GM23338 (cell line): Measurements from ENCODE around the gene ZNF804B. TPM values are rescaled to one million over a fixed set of nuclear protein-coding genes. Genes with fewer than 3 reads are reported as not detected.

Experiments used
- ATAC-seq: fragments of 200-7000 bp; cut with Tn5 transposase; 3 replicates; pipeline ENCODE4 v1.9.1; 2020
- DNase-seq: peaks from one replicate; pipeline ENCODE4 v3.0.0-alpha.2; 2015; ENCODE audit warnings: low spot score
- H2AFZ ChIP-seq: fragments of 200-600 bp; sonication (generic); 2 replicates; pipeline ENCODE4 v1.8.0; 2016; ENCODE audit warnings: antibody characterized with exemption, mild to moderate bottlenecking, moderate library complexity
- H3F3A ChIP-seq: fragments of 200-600 bp; sonication (generic); replicated peaks from 2 replicates; pipeline ENCODE4 v1.8.0; 2017; ENCODE audit warnings: antibody characterized with exemption, mixed run types, low read depth
- H3K27ac ChIP-seq: fragments of 200-600 bp; sonication (generic); 2 replicates; pipeline ENCODE4 v1.6.1; 2016; ENCODE audit warnings: low read depth
- H3K27me3 ChIP-seq: fragments of 200-600 bp; sonication (generic); 2 replicates; pipeline ENCODE4 v1.8.0; 2016; ENCODE audit warnings: mild to moderate bottlenecking, mixed run types, moderate library complexity; ENCODE audit not compliant: insufficient read depth
- H3K36me3 ChIP-seq: fragments of 200-600 bp; sonication (generic); 2 replicates; pipeline ENCODE4 v1.8.0; 2016; ENCODE audit warnings: mild to moderate bottlenecking; ENCODE audit not compliant: insufficient read depth
- H3K4me1 ChIP-seq: fragments of 200-600 bp; sonication (generic); 2 replicates; pipeline ENCODE4 v1.8.0; 2016; ENCODE audit warnings: mild to moderate bottlenecking, moderate library complexity; ENCODE audit not compliant: insufficient read depth
- H3K4me2 ChIP-seq: fragments of 200-600 bp; sonication (generic); 2 replicates; pipeline ENCODE4 v1.7.1; 2017; ENCODE audit warnings: mixed run types
- H3K4me3 ChIP-seq: fragments of 200-600 bp; sonication (generic); 2 replicates; pipeline ENCODE4 v1.6.1; 2016; ENCODE audit warnings: mixed run types
- H3K79me2 ChIP-seq: fragments of 200-600 bp; sonication (generic); replicated peaks from 2 replicates; pipeline ENCODE4 v1.8.0; 2017; ENCODE audit warnings: mild to moderate bottlenecking; ENCODE audit not compliant: insufficient read depth
- H3K9me2 ChIP-seq: fragments of 200-600 bp; sonication (generic); 2 replicates; pipeline ENCODE4 v1.8.0; 2017; ENCODE audit not compliant: insufficient read depth
- H4K20me1 ChIP-seq: fragments of 200-600 bp; sonication (generic); replicated peaks from 2 replicates; pipeline ENCODE4 v1.8.0; 2017; ENCODE audit warnings: mild to moderate bottlenecking; ENCODE audit not compliant: insufficient read depth
- H3K27ac Mint-ChIP-seq: 2 replicates; pipeline ENCODE4 v1.8.0; 2020; ENCODE audit warnings: inconsistent platforms, mild to moderate bottlenecking, moderate library complexity, mixed read lengths
- H3K27me3 Mint-ChIP-seq: 3 replicates; pipeline ENCODE4 v1.8.0; 2022; ENCODE audit warnings: low read depth, mild to moderate bottlenecking, moderate library complexity, mixed read lengths, inconsistent platforms; ENCODE audit not compliant: insufficient read depth, poor library complexity
- H3K36me3 Mint-ChIP-seq: 3 replicates; pipeline ENCODE4 v1.8.0; 2021; ENCODE audit warnings: low read depth, mild to moderate bottlenecking, inconsistent platforms, moderate library complexity, mixed read lengths
- H3K4me1 Mint-ChIP-seq: 3 replicates; pipeline ENCODE4 v1.8.0; 2020; ENCODE audit warnings: mild to moderate bottlenecking, inconsistent platforms, mixed read lengths
- H3K4me3 Mint-ChIP-seq: 3 replicates; pipeline ENCODE4 v1.8.0; 2021; ENCODE audit warnings: moderate library complexity, mild to moderate bottlenecking, inconsistent platforms, mixed read lengths
- H3K9me3 Mint-ChIP-seq: 3 replicates; pipeline ENCODE4 v1.8.0; 2020; ENCODE audit warnings: moderate library complexity, mild to moderate bottlenecking, inconsistent platforms, mixed read lengths
- CREB1 ChIP-seq: fragments of 250-450 bp; sonication (Bioruptor Pico); IDR thresholded peaks from 2 replicates; pipeline ENCODE4 v1.5.0; 2020; ENCODE audit warnings: low read depth, mild to moderate bottlenecking, moderate library complexity
- CTCF ChIP-seq, 2 experiments: fragments of 200-600 bp in 1 of 2; sonication (generic) in 1 of 2; conservative IDR thresholded peaks; 2 replicates each; pipeline versions ENCODE4 v1.5.1 to v1.6.1; 2016 to 2017; ENCODE audit warnings: antibody characterized with exemption in 2 of 2, low read depth in 2 of 2, mild to moderate bottlenecking in 2 of 2, moderate library complexity in 1 of 2
- ETS1 ChIP-seq: IDR thresholded peaks from 2 replicates; pipeline ENCODE4 v1.6.1; 2016; ENCODE audit warnings: antibody characterized with exemption
- EZH2 ChIP-seq: fragments of 200-600 bp; sonication (generic); IDR thresholded peaks from one replicate; pipeline ENCODE4 v1.8.0; 2017; ENCODE audit warnings: antibody characterized with exemption, mild to moderate bottlenecking, low read depth; ENCODE audit not compliant: unreplicated experiment
- EZH2phosphoT487 ChIP-seq: fragments of 200-600 bp; sonication (generic); IDR thresholded peaks from one replicate; pipeline ENCODE4 v1.8.1; 2018; ENCODE audit warnings: antibody characterized with exemption; ENCODE audit not compliant: unreplicated experiment
- JUNB ChIP-seq: IDR thresholded peaks from one replicate; pipeline ENCODE4 v1.6.1; 2016; ENCODE audit warnings: antibody characterized with exemption; ENCODE audit not compliant: unreplicated experiment
- NANOG ChIP-seq: IDR thresholded peaks from 2 replicates; pipeline ENCODE4 v1.6.1; 2016; ENCODE audit warnings: antibody characterized with exemption, borderline replicate concordance
- POLR2AphosphoS5 ChIP-seq: IDR thresholded peaks from 2 replicates; pipeline ENCODE4 v1.6.1; 2016; ENCODE audit warnings: antibody characterized with exemption, low read depth
- STAT1 ChIP-seq: IDR thresholded peaks from one replicate; pipeline ENCODE4 v1.6.1; 2016; ENCODE audit warnings: antibody characterized with exemption; ENCODE audit not compliant: unreplicated experiment
- ZNF114 ChIP-seq: fragments of 250-450 bp; sonication (Bioruptor Pico); IDR thresholded peaks from 2 replicates; pipeline ENCODE4 v1.5.0; 2020; ENCODE audit warnings: mild to moderate bottlenecking, moderate library complexity
- ZNF331 ChIP-seq: fragments of 250-450 bp; sonication (Bioruptor Pico); IDR thresholded peaks from 2 replicates; pipeline ENCODE4 v1.5.0; 2020; ENCODE audit warnings: low read depth, mild to moderate bottlenecking, moderate library complexity
- polyA plus RNA-seq: library from polyadenylated mRNA; unstranded; fragments of >200 nt; fragmentation: Nextera tagmentation; extraction: Ambion mirVana; gene quantifications from 2 replicates; pipeline ENCODE4 v1.2.1, GENCODE V29; 2016
- total RNA-seq: library from RNA; depleted of rRNA; stranded (reverse); fragments of >200 nt; shearing (Covaris generic); gene quantifications from 2 replicates; pipeline ENCODE4 v1.2.3, GENCODE V29; 2014
- TF ChIP-seq, protein P1 (sequence below): IDR thresholded peaks from one replicate; pipeline ENCODE4 v1.6.1; 2018; ENCODE audit warnings: antibody characterized with exemption; ENCODE audit not compliant: unreplicated experiment

Gene ZNF804B
- total and polyA plus RNA-seq, 2 experiments from 2014 or later: not detected

- Mint-ChIP-seq H3K9me3 (no peaks in the 10 kb centered on the region), H3K36me3 (no peaks in the 10 kb centered on the region), H3K27me3 (no peaks in the 10 kb centered on the region), H3K4me3 (no peak overlapping the region), H3K4me1 (no peaks in the 10 kb centered on the region), H3K27ac (no peak overlapping the region)
- H2AFZ ChIP-seq: no peak overlapping the region
- ATAC-seq (no peak), DNase-seq (no peak)
- no peaks in the 10 kb centered on the region for H4K20me1 ChIP-seq
- no peak overlapping the region for H3K4me2 ChIP-seq
- H3K4me1 ChIP-seq: no peaks in the 10 kb centered on the region
- H3K4me3 ChIP-seq: no peak overlapping the region
- H3K79me2 ChIP-seq: no peaks in the 10 kb centered on the region
- 0 out of 2 replicates have a peak, but pooled peaks cover 3% of the 10 kb centered on the region for H3K9me2 ChIP-seq
- no peaks in the 10 kb centered on the region for H3K27me3 ChIP-seq
- H3K36me3 ChIP-seq: no peaks in the 10 kb centered on the region
- TF ChIP-seq EZH2phosphoT487 (no peak), JUNB (no peak), CTCF (conservative IDR thresholded peaks at IDR 0.05; ENCODE audit: low read depth in 2 of 2) (no peak), STAT1 (no peak), ETS1 (no peak), ZNF331 (CRISPR knock-in tag) (no peak), CREB1 (CRISPR knock-in tag) (no peak), NANOG (no peak), ZNF114 (CRISPR knock-in tag) (no peak), EZH2 (no peak), POLR2AphosphoS5 (no peak)
- TF ChIP-seq, protein P1, sequence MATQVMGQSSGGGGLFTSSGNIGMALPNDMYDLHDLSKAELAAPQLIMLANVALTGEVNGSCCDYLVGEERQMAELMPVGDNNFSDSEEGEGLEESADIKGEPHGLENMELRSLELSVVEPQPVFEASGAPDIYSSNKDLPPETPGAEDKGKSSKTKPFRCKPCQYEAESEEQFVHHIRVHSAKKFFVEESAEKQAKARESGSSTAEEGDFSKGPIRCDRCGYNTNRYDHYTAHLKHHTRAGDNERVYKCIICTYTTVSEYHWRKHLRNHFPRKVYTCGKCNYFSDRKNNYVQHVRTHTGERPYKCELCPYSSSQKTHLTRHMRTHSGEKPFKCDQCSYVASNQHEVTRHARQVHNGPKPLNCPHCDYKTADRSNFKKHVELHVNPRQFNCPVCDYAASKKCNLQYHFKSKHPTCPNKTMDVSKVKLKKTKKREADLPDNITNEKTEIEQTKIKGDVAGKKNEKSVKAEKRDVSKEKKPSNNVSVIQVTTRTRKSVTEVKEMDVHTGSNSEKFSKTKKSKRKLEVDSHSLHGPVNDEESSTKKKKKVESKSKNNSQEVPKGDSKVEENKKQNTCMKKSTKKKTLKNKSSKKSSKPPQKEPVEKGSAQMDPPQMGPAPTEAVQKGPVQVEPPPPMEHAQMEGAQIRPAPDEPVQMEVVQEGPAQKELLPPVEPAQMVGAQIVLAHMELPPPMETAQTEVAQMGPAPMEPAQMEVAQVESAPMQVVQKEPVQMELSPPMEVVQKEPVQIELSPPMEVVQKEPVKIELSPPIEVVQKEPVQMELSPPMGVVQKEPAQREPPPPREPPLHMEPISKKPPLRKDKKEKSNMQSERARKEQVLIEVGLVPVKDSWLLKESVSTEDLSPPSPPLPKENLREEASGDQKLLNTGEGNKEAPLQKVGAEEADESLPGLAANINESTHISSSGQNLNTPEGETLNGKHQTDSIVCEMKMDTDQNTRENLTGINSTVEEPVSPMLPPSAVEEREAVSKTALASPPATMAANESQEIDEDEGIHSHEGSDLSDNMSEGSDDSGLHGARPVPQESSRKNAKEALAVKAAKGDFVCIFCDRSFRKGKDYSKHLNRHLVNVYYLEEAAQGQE: no peak
- no peak overlapping the region for H3K27ac ChIP-seq
- no peaks in the 10 kb centered on the region for H3F3A ChIP-seq
Observed at GRCh38 chr7:88929719-88930118, 170.2 kb downstream of the ZNF804B start.
